ENCODE measurements around the gene ADGRG3.

ADGRG3 gene

DNA sequence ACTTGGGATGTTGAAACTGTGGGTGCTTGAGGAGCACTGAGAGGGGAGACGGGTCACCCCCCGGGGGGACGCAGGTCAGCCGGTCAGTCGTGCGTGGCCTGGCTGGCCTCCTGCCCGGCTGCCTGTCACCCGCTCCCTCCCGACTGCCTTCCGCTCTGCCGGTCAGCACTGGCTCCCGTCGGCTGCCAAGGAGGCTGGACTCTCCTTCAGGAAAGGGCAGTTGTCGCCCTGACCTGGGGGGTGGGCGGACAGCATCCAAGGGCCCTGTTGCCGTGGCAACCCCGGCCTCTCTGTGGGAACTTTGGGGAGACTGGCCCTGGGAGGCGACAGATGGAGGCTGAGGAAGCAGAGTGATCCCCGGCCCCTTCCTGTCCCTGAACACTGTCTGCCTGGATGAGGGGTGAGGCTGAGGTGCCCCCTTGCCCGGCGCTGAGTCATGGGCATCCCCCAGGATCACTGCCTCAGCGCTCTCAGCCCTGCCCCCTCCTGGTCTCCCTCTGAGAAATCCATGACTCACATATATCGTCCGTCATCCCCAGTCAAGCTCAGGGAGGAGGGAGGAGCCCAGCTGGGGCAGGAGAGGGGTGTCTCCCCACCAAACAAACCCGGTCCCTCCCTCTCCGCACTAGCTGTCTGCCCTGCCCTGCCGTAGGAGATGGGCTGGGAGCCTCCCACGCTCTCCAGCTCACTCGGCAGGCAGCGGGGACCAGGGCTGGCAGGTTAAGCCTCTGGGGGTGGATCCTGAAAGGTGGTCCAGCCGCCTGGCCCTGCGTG lies 39.9 kb upstream of the ADGRG3 start, which contains the start of gene ADGRG1:
Gene ADGRG1, plus strand, starts transcription at position 623 of the 774 bp plus-strand sequence. CDS start 21,658 bp downstream, outside the sequence.
- Mint-ChIP-seq H3K4me1 (peaks cover 11% of the 10 kb centered on the region), H3K27ac (no peak within 1 kb of the TSS), H3K36me3 (no peaks in the 10 kb centered on the region), H3K27me3 (peaks cover 33% of the 10 kb centered on the region), H3K4me3 (no peak within 1 kb of the TSS), H3K9me3 (no peaks in the 10 kb centered on the region)
- ATAC-seq (ENCODE audit: low read depth) (no peak), DNase-seq (ENCODE audit: low spot score in 2 of 2) (no peak)

- Mint-ChIP-seq H3K27me3 (peaks cover 33% of the 10 kb centered on the region), H3K27ac (no peak overlapping the region), H3K4me1 (peaks cover 11% of the 10 kb centered on the region), H3K9me3 (no peaks in the 10 kb centered on the region), H3K36me3 (no peaks in the 10 kb centered on the region), H3K4me3 (no peak overlapping the region)
- ATAC-seq (ENCODE audit: low read depth): no peak
- DNase-seq (ENCODE audit: low spot score in 2 of 2): no peak
Measured at GRCh38 chr16:57628783-57629293, 39.3 kb upstream of the ADGRG3 start.

- no peak overlapping the region for H3K27ac Mint-ChIP-seq
- DNase-seq (ENCODE audit: low spot score in 2 of 2) (no peak), ATAC-seq (ENCODE audit: low read depth) (no peak)
- no peaks in the 10 kb centered on the region for H3K36me3 Mint-ChIP-seq
- H3K27me3 Mint-ChIP-seq: peaks cover 33% of the 10 kb centered on the region
- no peaks in the 10 kb centered on the region for H3K9me3 Mint-ChIP-seq
- peaks cover 11% of the 10 kb centered on the region for H3K4me1 Mint-ChIP-seq
- H3K4me3 Mint-ChIP-seq: no peak overlapping the region
Measured at GRCh38 chr16:57629516-57630406, 38.3 kb upstream of the ADGRG3 start.

- H3K36me3 Mint-ChIP-seq: no peaks in the 10 kb centered on the region
- H3K4me3 Mint-ChIP-seq: no peak overlapping the region
- H3K27me3 Mint-ChIP-seq: peaks cover 30% of the 10 kb centered on the region
- H3K9me3 Mint-ChIP-seq: no peaks in the 10 kb centered on the region
- H3K4me1 Mint-ChIP-seq: peaks cover 9% of the 10 kb centered on the region
- ATAC-seq (ENCODE audit: low read depth) (no peak), DNase-seq (ENCODE audit: low spot score in 2 of 2) (no peak)
- no peak overlapping the region for H3K27ac Mint-ChIP-seq
Measured at GRCh38 chr16:57630407-57630797, 37.7 kb upstream of the ADGRG3 start.

DNA sequence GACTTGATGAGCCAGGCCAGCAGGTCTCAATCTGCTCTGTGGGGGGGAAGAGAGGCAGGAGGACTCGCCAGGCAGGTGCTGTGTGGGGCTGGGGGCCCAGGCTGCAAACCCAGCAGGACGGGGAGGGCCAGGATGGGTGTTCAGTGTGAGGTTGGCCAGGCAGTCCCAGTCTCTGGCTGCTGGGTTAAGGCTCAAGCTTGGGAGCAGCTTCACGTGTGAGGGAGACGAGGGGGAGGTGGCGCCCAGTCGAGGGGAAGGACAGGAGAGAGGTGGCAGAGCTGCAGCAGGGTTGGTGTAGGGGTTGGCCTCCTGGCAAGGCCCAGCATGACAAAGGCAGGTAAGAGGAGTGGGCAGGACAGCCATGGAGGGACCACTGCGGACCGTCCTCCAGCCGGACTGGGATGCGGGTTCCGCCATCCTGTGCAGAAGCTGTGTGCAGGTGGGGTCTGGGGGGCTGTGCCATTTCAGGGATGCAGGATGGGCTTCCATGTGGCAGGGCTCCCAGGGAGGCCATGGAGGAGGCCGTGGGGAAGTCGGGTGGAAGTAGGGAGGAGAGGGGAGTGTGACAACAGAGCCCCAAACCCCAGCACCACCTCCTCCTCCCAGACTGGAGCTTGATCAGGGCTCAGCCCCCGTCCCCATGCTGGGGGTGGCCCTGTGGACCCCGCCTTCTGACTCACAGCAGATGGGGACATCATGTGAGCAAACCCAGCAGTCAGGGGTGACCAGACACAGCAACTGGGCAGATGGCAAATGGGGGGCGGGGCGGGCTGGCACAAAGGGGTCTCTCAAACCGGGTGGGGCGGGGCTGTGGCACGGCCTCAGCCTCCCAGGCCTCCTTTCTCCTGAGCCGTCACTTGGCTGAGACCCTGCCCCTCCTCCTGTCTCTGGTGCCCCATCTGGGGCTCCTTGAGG lies 36.9 kb upstream of the ADGRG3 start:
- peaks cover 30% of the 10 kb centered on the region for H3K27me3 Mint-ChIP-seq
- H3K27ac Mint-ChIP-seq: no peak overlapping the region
- H3K9me3 Mint-ChIP-seq: no peaks in the 10 kb centered on the region
- DNase-seq (ENCODE audit: low spot score in 2 of 2) (no peak), ATAC-seq (ENCODE audit: low read depth) (no peak)
- H3K4me1 Mint-ChIP-seq: peaks cover 5% of the 10 kb centered on the region
- no peaks in the 10 kb centered on the region for H3K36me3 Mint-ChIP-seq
- no peak overlapping the region for H3K4me3 Mint-ChIP-seq

DNA sequence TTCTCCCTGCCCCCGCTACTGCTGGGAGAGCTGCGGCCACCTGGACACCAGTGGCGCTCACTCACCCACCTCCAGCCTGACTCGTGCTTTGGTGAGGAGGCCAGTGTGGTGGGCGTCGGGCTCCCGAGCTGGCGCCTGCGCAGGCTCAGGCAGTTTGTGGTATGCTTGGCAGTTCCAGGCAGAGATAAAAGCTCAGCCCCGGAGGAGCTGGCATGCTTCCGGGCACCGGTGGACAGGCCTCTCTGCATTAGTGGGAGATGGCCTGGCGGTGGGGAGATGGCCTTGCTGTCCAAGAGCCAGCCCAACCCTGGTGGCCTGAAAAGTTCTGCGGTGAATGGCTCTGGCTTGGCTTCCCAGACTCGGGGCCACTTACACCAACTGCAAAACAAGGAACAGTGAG lies 35.5 kb upstream of the ADGRG3 start:
- H3K27me3 Mint-ChIP-seq: peaks cover 28% of the 10 kb centered on the region
- no peak for DNase-seq (ENCODE audit: low spot score in 2 of 2)

DNA sequence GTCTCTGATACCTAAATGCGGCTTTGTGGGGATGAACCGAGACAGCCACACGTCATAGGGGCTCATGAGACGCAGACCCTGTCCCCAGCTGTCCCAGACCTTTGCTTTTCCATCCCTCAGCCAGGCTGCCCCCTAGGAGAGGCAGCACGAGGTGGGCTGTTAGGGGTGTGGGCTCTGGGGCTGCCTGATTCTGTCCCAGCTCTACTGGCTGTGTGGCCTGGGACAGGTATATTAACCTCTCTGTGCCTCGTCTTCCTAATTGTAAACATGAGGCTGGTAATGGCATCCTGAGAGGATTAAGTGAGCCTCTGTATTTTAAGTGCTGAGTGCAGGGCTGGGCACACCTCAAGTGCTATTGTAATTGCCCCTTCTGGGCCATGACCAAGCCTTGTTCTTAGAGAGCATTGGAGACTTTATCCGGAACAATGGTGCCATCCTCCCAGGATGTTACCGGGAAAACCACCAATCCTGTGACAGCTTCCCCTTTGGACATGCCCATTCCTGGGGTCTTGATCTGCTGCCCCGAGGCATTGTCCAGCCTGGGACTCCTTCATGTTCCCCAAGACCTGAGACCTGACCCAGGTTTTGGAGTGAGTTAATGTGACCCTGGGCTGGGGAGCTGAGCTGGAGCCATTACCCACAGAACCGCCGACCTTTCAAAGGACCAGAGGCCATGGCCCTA lies 34.6 kb upstream of the ADGRG3 start:
- peaks cover 26% of the 10 kb centered on the region for H3K27me3 Mint-ChIP-seq
- no peaks in the 10 kb centered on the region for H3K36me3 Mint-ChIP-seq
- ATAC-seq (ENCODE audit: low read depth) (no peak), DNase-seq (ENCODE audit: low spot score in 2 of 2) (no peak)
- H3K27ac Mint-ChIP-seq: no peak overlapping the region
- no peak overlapping the region for H3K4me3 Mint-ChIP-seq
- peaks cover 5% of the 10 kb centered on the region for H3K4me1 Mint-ChIP-seq
- H3K9me3 Mint-ChIP-seq: no peaks in the 10 kb centered on the region

More for the DNA sequence above, 35.5 kb upstream of the ADGRG3 start:
- H3K9me3 Mint-ChIP-seq: no peaks in the 10 kb centered on the region
- no peak overlapping the region for H3K4me3 Mint-ChIP-seq
- no peak for ATAC-seq (ENCODE audit: low read depth)
- peaks cover 5% of the 10 kb centered on the region for H3K4me1 Mint-ChIP-seq
- H3K27ac Mint-ChIP-seq: no peak overlapping the region
- H3K36me3 Mint-ChIP-seq: no peaks in the 10 kb centered on the region

DNA sequence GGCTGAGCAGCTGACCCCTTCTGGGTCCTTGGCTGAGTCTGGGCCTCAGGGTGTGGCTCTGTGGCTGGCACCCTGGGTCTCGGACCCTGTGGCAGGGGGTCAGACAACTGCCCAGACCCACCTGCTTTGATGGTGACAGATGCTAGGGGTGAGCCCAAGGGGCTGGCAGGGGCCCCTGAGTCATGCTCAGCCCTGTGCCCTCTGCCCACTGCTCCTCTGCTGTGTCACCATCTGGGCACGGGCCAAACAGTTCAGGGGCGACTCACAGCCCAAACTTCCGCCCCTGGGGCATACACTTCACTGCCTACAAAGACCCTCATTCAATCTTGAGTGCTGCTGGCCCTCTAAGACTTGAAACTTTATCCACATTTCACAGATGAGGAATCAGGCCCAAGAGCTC lies 33.9 kb upstream of the ADGRG3 start:
- no peaks in the 10 kb centered on the region for H3K36me3 Mint-ChIP-seq
- peaks cover 21% of the 10 kb centered on the region for H3K27me3 Mint-ChIP-seq
- no peak overlapping the region for H3K27ac Mint-ChIP-seq
- DNase-seq (ENCODE audit: low spot score in 2 of 2): no peak
- ATAC-seq (ENCODE audit: low read depth): no peak
- H3K4me3 Mint-ChIP-seq: no peak overlapping the region
- no peaks in the 10 kb centered on the region for H3K9me3 Mint-ChIP-seq
- no peaks in the 10 kb centered on the region for H3K4me1 Mint-ChIP-seq

GRCh38 chr16:57635266-57636097 lies 32.6 kb upstream of the ADGRG3 start:
- Mint-ChIP-seq H3K9me3 (no peaks in the 10 kb centered on the region), H3K4me3 (no peak overlapping the region), H3K27ac (no peak overlapping the region), H3K4me1 (no peaks in the 10 kb centered on the region), H3K36me3 (no peaks in the 10 kb centered on the region), H3K27me3 (peaks cover 19% of the 10 kb centered on the region)
- no peak for DNase-seq (ENCODE audit: low spot score in 2 of 2)
- no peak for ATAC-seq (ENCODE audit: low read depth)

- H3K4me1 Mint-ChIP-seq: no peaks in the 10 kb centered on the region
- no peak for ATAC-seq (ENCODE audit: low read depth)
- DNase-seq (ENCODE audit: low spot score in 2 of 2): no peak
- no peaks in the 10 kb centered on the region for H3K36me3 Mint-ChIP-seq
- peaks cover 15% of the 10 kb centered on the region for H3K27me3 Mint-ChIP-seq
- no peak overlapping the region for H3K4me3 Mint-ChIP-seq
- H3K27ac Mint-ChIP-seq: no peak overlapping the region
- H3K9me3 Mint-ChIP-seq: no peaks in the 10 kb centered on the region
Measured at GRCh38 chr16:57636184-57636583, 31.9 kb upstream of the ADGRG3 start.

- DNase-seq (ENCODE audit: low spot score in 2 of 2) (no peak), ATAC-seq (ENCODE audit: low read depth) (no peak)
- H3K36me3 Mint-ChIP-seq: no peaks in the 10 kb centered on the region
- no peaks in the 10 kb centered on the region for H3K9me3 Mint-ChIP-seq
- peaks cover 15% of the 10 kb centered on the region for H3K27me3 Mint-ChIP-seq
- H3K4me1 Mint-ChIP-seq: no peaks in the 10 kb centered on the region
- no peak overlapping the region for H3K4me3 Mint-ChIP-seq
- H3K27ac Mint-ChIP-seq: no peak overlapping the region
Measured at GRCh38 chr16:57637020-57637419, 31.1 kb upstream of the ADGRG3 start.

GRCh38 chr16:57637424-57637823 lies 30.7 kb upstream of the ADGRG3 start:
- ATAC-seq (ENCODE audit: low read depth) (no peak), DNase-seq (ENCODE audit: low spot score in 2 of 2) (no peak)
- Mint-ChIP-seq H3K27me3 (peaks cover 15% of the 10 kb centered on the region), H3K4me1 (no peaks in the 10 kb centered on the region), H3K4me3 (no peak overlapping the region), H3K27ac (no peak overlapping the region), H3K9me3 (no peaks in the 10 kb centered on the region), H3K36me3 (no peaks in the 10 kb centered on the region)

Measured in memory B cell (primary cell).